Dermis blood vessel endothelial cell (primary cell): ENCODE measurements around the gene ATP5IF1. TPM values are rescaled to one million over a fixed set of nuclear protein-coding genes. Genes with fewer than 3 reads are reported as not detected.

ENCODE experiments used
- DNase-seq: peaks from one replicate; pipeline ENCODE4 v3.0.0; 2010
- total RNA-seq: library from RNA; depleted of rRNA; stranded (reverse); fragments of >200 nt; gene quantifications from 2 replicates; pipeline ENCODE4 v1.2.3, GENCODE V29; 2014

ATP5IF1 gene
- total RNA-seq, 1 donor from 2014 or later, result 102 TPM

DNA sequence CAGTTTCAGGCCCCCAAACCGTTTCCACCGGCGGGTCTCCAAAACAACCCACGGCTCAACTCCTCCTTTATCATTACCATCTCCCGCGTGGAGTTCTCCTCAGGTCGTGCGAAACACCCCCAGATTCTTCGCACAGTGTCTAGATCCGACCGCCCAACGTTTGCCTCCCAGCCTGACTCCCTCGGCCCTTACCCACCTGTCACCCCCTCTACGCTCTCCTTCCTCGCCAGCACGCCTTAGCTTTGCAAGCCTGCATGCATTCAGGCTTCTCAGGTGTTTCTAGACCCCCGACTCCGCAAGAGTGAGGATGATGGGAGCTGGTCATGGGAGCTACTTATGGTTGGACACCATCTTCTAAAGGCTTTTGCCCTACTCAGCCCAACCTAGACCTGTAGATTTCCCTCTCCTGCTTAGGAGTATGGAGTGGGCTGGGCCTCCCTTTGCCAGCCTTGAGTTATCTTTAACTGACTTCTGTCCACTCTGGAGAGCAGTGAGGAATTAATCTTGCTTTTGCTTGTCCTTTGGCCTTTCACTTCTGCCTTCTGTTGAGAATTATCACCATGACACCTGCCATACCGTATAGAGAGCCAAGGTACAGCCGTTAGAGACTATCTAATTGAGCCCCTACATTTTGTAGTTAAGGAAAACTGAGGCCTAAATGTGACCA is 865 bp downstream of the ATP5IF1 start:
- peak; percentile 12 for DNase-seq

DNA sequence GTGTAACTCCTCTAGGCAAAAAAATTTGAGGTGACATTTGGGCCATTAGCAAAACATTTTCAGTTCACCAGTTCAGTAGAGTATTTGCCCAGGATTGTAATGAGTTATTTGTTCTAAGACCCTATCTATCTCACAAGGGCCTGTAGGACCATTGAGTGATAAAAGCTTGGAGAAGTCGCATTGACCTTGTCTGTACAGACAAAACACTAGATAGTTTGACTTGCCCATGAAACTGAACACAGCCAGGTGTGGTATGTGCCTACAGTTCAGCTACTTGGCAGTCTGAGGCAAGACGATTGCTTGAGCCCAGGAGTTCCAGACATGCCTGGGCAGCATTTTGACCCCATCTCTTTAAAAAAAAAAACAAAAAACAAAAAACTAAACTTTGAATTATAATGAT is 3.1 kb downstream of the ATP5IF1 start:
- no peak for DNase-seq

DNA sequence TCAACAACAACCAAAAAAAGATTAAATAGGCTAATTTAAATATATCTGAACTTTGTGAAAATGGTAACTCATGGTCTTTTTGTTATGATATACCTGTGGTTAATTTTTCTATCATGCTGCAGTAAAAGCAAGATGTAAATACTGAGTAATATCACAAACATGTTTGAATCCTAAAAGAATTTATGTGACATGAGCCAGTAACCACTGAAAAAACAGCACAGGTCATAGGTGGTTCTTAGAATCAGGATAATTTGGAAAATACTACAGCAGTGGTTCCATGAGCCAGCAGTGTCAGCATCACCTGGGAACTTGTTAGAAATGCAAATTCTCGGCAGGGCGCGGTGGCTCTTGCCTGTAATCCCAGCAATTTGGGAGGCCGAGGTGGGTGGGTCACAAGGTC is 4.1 kb downstream of the ATP5IF1 start:
- no peak for DNase-seq

DNA sequence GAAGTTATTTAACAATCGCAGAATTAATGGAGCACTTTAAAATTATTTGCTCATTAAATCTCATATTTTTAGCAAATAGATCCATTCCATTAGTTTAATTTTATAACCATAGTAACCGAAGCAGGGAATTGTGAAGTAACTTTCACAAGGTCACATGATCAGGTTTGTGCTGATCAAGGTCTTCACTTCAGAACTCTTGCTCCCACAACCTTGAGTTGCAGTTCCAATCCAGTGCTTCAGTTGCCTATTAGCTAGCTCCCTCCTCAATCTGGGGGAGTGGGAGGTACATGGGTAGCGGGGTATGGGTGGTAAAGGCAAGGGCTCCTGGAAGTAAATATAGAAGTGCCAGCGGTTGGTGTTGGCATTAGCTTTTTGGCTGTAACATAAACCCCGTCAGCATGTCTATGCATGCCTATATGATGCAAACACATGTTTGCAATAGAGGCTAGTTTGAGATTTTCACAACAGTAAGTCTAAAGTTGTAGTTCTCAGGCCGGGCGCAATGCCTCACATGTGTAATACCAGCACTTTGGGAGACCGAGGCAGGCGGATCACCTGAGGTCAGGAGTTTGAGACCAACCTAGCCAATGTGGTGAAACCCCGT is 5.8 kb downstream of the ATP5IF1 start:
- DNase-seq, result no peak

DNA sequence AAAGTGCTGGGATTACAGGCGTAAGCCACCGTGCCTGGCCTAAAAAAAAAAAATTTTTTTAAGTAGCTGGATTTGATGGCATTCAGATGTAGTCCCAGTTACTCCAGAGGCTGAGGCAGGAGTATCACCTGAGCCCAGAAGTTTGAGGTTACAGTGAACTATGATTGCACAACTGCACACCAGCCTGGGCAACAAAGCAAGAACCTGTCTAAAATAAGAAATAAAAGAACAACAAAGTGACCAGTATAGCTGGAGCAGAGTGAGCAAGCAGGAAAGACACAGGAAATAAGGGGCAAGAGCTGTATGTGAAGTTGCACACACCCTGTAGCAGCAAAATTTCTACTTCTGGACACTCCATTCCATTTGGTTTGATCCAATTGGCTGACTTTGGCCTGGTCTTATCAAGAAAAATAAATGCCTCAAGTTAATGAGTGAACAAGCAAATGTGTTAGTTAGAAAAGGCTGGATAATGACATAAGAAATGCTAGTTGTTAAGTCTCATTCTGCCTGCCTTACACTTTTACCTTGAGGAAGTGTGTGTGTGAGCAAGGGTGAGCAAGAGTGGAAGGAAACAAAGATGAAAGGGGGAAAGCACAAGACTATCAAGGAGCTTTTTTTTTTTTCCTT is 7.9 kb downstream of the ATP5IF1 start:
- peak; percentile 26 for DNase-seq

DNA sequence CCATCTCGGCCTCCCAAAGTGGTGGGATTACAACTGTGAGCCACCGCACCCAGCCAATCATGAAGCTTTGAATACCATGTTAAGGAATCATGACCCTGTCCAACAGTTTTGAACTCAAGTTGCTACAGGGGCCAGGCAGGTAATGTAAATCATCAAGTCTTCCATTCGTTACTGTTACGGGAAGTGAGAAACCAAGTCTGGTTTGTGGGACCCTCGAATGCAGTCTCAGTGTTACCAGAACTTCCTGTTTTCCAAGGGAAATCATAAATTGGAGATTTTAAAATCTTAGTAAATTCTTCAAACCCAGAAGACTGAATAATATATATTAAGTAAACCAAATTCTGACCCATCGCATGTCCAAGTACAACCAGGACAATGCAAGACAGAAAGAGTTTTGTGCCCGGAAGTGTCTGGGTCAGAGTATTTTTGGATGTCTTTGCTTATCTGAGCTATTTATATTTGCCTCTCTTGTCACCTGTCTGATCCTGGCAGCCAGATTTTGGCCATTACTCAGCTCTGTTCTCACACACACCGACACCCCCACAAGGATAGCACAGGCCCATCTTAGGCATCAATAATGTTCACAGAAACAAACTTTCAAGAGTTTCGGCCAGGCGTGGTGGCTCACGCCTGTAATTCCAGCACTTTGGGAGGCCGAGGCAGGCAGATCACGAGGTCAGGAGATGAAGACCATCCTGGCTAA is 8.8 kb downstream of the ATP5IF1 start:
- DNase-seq, result no peak

DNA sequence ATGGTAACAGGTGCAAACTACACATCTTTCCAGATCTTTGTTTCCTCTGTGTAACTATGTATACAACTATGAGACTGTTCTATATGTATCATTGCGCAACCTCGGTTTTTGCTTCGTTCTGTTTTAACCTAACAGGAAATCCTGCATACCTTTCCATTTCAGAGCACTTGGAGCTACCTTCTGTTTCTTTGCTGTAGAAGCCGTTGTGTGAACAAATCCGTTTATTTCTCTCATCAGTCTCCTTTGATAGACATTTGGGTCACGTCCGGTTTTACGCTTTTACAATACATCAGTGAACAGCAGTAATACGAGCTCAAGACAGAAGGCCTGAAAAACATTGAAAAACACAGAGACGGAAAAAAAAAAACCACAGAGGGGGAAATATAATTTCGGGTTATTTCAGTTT is 10.5 kb downstream of the ATP5IF1 start:
- peak; percentile 43 for DNase-seq

DNA sequence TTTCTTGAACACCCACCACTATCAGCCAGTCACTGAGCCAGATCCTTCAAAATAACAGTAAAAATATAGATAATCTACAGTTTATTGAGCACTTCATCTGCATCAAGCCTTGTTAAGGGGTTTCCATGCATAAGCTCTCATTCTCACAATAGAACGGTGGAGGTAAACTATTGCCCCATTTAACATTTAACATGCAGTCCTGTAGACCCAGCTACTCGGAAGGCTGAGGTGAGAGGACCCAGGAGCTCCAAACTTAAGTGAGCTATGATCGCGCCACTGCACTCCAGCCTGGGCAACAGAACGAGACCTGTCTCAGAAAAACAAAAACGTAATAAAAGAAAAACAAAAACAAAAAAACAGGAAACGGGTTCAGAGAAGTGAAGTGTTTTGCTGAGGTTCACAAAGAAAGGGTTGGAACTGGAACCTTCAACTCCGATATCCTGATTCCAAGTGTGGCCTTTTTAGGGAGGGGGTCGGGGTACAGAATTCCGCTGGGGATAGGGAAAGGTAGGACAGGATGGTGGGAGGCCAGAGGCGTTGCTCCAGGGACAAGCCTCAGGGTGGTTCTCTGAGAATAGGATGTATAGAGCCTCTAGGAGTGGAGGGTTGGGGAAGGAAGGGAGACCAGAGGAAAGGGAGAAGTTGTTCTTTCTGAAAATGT is 11.8 kb downstream of the ATP5IF1 start:
- DNase-seq, result no peak

DNA sequence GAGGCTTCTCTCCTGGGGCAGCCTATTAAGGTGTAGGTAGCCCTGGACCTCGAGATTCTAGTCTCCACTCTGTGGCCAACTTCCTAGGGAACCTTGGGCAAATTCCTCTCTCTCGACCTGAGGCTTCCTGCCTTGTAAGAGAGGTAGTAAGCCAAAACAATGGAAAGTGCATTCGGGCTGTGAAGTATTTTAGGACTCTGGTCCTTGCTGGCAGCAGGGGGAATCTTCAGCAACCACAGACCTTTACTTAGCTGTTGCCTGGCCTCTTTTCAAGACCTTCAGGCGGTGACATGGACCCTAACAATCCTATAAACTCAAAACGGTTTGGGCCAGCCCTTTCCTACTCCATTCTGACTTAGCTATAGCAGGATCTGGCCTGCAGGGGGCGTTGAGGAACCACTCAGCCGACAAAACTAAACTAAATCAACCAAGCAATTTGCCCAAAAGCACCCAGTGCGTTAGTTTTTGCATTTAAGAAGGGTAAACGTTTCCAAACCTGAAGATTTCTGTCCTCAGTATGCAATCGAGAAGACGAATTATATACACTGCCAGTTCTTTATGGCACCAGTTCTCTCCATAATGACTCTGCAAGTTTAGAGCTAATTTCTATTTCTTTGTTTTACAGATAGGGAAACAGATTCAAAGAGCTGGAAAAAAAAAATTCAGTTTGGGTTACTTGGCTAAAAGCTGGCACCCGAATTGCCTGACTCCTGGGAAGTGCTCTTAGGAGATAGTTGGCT is 12.5 kb downstream of the ATP5IF1 start:
- peak; percentile 87 for DNase-seq

DNA sequence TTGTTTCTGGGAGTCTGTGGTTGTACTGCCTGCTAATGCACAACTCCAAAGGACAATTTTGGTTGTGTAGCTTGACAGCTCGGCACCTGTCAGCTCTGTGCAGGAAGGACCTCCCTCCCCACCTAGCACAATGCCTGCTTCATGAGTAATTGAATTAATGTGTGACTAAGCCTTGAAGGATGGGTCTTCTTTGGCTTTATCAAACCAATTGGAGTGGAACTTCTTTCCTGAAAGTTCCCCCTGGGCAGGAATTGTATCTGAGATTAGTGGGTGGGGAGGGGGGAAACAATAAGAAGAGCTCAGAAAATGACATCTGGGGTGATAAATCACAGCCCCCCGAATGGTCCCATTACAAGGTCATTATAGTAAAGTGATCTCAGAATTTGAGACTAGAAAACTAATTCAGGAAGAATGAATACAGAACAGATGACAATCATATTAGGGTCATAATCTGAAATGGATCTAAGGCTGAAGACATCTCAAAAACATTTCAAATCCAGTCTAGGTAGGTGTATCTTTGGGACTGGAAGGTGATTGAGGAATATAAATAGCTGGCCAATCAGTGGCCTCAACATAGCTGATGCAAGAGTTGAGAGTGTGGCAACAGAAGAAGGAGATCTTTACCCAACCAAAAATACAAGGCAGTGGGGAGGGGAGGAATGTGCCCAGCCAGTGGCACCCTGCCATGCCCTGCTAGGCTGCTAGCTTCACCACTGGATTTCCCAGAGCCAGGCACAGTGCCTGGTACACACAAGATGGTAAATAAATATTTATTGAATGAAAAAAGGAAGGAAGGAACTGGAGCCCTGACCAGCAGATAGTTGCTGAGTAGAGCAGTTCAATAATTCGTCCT is 13.3 kb downstream of the ATP5IF1 start:
- DNase-seq, result peak; percentile 62

DNA sequence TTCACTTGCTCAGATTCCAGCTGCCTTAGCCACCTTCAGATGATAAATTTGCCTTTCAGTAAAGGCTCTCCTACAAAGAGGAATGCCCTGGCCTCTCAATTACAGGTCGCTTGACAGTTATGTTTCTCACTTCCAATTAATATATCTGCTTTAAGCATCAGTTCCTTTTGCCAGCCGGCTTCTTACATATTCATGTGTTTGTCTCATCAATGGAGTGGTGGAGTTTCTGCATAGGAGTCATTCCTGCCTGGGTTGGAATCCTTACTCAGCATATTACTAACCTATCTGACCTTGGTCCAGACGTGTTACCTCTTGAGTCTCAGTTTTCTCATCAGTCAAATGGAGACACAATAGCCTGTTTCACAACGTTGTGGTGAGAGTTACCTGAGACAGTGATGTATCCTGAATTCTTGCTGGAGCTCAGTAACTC is 14.0 kb downstream of the ATP5IF1 start:
- DNase-seq, result no peak

DNA sequence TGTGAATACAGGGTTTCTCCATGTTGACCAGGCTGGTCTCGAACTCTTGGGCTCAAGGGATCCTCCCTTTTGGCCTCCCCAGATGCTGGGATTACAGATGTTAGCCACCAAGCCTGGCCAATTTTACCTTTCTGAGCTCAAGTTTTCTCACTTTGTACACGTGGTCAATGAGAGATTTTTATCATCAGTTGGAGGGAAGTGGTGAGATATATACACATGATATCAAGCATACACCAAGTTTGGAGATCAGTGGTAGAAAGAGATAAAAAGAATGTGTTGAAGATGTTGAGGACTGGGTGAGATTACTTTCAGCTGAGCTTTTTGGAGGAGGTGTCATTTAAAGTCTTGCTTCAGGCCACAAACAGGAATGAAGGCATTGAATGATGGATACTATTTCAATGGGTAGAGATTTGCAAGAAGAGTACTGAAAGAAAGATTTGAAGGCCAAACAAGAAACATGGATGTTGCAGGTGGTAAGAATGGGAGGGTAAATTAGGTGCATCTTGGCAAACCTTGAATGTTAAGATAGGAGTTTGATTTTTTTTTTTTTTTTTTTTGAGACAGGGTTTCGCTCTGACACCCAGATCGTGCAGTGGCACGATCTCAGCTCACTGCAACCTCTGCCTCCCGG is 20.4 kb downstream of the ATP5IF1 start:
- DNase-seq, result no peak

DNA sequence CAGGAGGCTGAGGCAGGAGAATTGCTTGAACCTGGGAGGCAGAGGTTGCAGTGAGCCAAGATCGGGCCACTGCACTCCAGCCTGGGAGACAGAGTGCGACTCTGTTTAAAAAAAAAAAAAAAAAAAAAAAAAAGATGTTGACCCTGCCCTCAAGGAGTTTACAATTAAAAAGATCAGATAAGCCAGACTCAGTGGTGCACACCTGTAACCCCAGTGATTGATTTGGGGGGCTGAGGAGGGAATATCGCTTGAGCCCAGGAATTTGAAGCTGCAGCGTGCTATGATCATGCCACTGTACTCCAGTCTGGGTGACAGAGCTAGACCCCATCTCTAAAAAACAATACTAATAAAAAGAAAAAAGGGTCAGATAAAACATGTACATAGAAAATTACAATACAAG is 21.8 kb downstream of the ATP5IF1 start:
- DNase-seq, result no peak

DNA sequence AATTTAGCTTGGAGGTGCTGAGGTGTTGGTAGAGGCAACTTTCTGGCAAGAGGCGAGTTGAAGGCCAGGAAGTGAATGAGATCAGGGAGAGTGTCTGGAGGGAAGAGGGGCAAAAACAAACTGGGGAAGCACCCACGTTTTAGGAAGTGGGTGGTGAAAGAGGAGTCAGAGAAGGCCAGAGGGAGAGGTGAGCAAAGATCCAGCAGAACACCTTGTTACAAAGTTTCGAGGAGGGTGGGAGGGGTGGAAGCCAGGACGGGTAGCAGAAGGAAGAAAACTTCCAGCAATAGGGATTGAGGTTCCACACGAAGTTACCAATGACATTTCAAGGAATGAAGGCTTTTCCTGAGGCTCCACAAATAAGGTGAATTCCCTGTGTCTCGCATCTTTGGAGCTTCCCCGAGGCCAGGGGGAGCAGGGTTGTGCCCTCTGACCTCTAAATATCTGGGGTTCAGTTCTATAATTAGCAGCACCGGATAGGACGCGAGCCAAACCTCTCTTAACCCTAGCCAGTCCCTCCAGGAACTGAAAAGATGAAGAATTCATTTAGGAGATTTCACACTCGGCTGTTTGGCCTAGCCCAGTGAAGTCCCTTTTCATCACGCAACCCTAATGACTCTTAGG is 22.8 kb downstream of the ATP5IF1 start:
- DNase-seq, result no peak

DNA sequence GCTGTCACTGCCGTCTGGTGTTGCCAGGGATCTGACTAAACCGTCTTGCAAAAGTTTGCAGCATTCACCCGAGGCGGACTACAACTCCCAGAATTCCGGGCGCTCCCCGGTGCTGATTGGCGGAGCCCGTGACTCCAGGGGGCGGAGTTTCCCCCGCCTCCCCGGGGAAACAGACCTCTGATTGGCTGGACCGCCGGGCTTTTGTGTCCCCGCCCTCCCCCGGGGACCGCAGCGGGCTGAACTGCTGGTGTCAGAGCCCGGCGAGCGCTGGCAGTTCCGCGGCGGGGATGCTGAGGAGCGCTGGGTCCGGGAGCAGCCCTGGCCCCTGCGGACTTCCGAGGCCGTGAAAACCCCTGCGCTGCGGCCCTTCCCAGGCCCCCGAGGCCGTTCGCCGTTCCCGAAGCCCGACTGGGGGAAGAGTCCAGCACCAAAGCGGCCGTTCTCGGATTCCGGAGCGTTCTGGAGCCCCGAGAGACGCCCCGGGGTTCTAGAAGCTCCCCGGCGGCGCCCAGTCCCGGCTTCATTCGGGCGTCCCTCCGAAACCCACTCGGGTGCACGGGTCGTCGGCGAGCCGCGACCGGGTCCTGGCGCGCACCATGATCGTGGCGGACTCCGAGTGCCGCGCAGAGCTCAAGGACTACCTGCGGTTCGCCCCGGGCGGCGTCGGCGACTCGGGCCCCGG is 23.5 kb downstream of the ATP5IF1 start, which contains the start of gene SESN2:
TSS of gene SESN2 (plus strand) at position 267 of the 682 bp plus-strand sequence. CDS start at position 597, 330 bp downstream.
- DNase-seq, result peak; percentile 98

DNA sequence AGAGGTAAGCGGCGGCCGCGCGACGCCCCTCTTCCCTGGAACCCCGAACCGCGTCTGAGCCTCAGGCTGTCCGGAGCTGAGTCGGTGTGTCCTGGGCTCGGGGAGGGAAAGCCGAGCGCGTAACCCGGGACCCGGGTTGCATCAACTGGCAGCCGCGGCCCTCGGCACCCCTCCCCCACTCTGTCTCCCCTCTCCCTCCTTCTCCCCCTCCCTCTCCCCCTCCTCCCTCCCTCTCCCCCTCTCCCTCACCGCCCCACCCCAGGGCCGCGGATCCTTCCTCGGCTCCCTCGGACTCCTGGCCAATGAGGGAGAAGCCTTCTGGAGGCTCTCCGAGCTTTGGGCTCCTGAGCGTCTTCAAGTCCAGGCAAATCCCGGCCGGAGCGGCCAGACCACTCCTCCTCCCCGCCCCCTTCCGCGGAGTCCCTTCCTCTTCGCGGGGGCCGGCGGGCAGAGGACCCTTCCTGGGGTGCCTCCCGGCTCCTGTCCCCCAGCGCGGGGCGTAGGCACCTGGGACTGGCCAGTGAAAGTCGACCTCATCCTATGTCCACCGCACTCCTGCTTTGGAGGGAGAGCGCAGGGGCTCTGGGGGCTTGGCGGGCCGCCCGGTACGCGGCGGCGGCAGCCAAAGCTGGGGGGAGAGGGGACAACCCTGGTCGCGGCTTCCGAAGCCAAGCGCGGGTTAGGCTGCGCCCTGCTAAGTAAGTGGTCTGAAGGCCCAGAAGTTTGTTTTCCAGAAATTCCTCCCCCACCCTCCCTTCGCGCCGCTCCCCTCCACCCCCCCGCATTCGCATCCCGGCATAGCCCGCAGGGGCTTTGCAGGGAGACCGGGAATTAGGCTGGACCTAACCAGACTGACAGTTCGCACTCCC is 24.2 kb downstream of the ATP5IF1 start:
- DNase-seq, result peak; percentile 88

DNA sequence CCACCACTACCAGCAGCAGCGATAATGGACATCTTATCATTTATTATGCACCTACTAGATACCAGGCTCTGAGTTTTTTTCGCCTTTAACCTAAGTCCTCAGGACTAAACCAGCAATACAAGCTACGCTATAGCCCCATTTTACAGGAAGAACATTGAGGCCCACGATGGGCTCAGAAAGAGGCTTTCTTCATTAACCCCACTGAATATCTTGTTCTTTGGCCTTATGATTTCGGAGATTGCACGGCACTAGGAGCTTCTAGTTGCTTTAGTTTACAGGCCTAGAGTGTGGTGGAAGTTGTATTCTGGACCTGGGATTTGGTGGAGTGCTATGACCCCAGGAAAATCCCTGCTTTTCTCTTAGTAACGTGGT is 24.9 kb downstream of the ATP5IF1 start:
- DNase-seq, result no peak

DNA sequence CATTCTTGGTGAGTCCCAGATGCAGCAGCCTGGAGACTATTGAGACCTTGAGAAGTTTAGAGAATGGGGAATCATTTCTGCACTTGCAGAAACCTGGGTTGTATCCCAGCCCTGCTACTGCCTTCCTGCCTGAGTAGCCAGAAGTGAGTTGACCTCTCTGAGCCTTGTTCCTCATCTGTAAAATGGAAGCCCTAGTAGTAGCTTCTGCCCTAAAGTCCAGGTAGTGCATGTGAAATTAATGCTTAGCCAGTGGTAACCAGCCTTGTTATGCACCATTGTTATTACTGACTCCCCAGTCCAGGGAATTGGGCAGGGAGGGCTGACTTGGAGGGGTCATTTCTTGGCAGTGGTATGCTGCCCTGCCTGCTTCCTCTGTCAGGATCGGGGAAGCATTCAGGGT is 29.0 kb downstream of the ATP5IF1 start:
- DNase-seq, result no peak

DNA sequence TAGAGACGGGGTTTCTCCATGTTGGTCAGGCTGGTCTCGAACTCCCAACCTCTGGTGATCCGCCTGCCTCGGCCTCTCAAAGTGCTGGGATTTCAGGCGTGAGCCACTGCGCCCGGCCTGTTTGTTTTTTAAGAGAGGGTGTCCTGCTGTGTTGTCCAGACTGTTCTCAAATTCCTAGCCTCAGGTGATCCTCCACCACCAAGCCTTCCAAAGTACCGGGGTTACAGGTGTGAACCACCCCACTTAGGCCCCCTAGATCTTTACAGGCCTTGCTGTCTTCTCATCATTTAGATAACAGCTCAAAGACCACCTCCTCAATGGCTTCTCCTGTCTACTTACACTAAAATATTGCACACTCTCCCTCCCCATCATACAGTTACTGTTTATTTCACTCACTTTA is 29.7 kb downstream of the ATP5IF1 start:
- no peak for DNase-seq
